BJ (cell line): ENCODE data around the gene ACSL3. TPM values are rescaled to one million over a fixed set of nuclear protein-coding genes. Genes with fewer than 3 reads are reported as not detected.

ENCODE experiments used
- CTCF ChIA-PET: fragments of 350-600 bp; formaldehyde crosslinking; extraction: SDS; loops from one replicate; lab custom pipeline; 2021; ENCODE audit warnings: antibody characterized with exemption, inconsistent platforms; lab: Yijun Ruan, JAX
- POLR2A ChIA-PET: fragments of 300-600 bp; sonication (Branson Sonifier 250); formaldehyde crosslinking; extraction: SDS; loops from one replicate; lab custom pipeline; 2021; ENCODE audit warnings: antibody characterized with exemption; lab: Charles Lee
- DNase-seq: peaks from one replicate; pipeline ENCODE4 v3.0.0-alpha.2; 2011; ENCODE audit warnings: low read depth
- H3K27me3 ChIP-seq: 2 replicates; pipeline ENCODE4 v1.6.0; 2011; ENCODE audit warnings: low read length; ENCODE audit not compliant: control insufficient read depth, insufficient read depth
- H3K36me3 ChIP-seq: 2 replicates; pipeline ENCODE4 v1.5.1; 2011; ENCODE audit warnings: low read length; ENCODE audit not compliant: control insufficient read depth, insufficient read depth
- H3K4me3 ChIP-seq: 2 replicates; pipeline ENCODE4 v1.5.1; 2011; ENCODE audit warnings: low read depth, mild to moderate bottlenecking, control low read depth, low read length
- CTCF ChIP-seq: IDR thresholded peaks from 2 replicates; pipeline ENCODE4 v1.5.1; 2011; ENCODE audit warnings: low read depth, mild to moderate bottlenecking, control low read depth, inconsistent platforms, low read length, moderate library complexity; ENCODE audit not compliant: insufficient read depth
- polyA plus RNA-seq: library from polyadenylated mRNA; depleted of rRNA; stranded (reverse); fragments of >200 nt; gene quantifications from 2 replicates; pipeline ENCODE4 v1.2.3, GENCODE V29; 2011

ACSL3 gene
- polyA plus RNA-seq, 1 experiment, result 46.3 TPM

GRCh38 chr2:222878877-222879603, 18.2 kb downstream of the ACSL3 start:
- H3K27me3 ChIP-seq, result no peaks in the 10 kb centered on the region
- no peak for TF ChIP-seq CTCF
- no peaks in the 10 kb centered on the region for H3K36me3 ChIP-seq
- POLR2A ChIA-PET, result no interaction called here
- CTCF ChIA-PET, result no interaction called here
- no peak overlapping the region for H3K4me3 ChIP-seq
- DNase-seq, result no peak

GRCh38 chr2:222879604-222879933, 18.7 kb downstream of the ACSL3 start:
- CTCF ChIA-PET, result no interaction called here
- Histone ChIP-seq H3K36me3 (no peaks in the 10 kb centered on the region), H3K4me3 (no peak overlapping the region), H3K27me3 (no peaks in the 10 kb centered on the region)
- DNase-seq, result no peak
- POLR2A ChIA-PET, result no interaction called here
- no peak for TF ChIP-seq CTCF

- H3K4me3 ChIP-seq, result no peak overlapping the region
- H3K36me3 ChIP-seq, result no peaks in the 10 kb centered on the region
- POLR2A ChIA-PET, result no interaction called here
- CTCF ChIA-PET, result interaction anchor here (1.3 to 2.5 kb wide), 2 partner anchors 21 to 33 kb away, joined by 3 to 7 read pairs; no protein-coding TSS in a partner anchor
- DNase-seq, result no peak
- H3K27me3 ChIP-seq, result no peaks in the 10 kb centered on the region
- TF ChIP-seq CTCF, result no peak
Observed at GRCh38 chr2:222882484-222882928, 21.7 kb downstream of the ACSL3 start.

- Histone ChIP-seq H3K4me3 (no peak overlapping the region), H3K36me3 (no peaks in the 10 kb centered on the region), H3K27me3 (no peaks in the 10 kb centered on the region)
- ChIA-PET CTCF (interaction anchor here (0.6 to 2.5 kb wide), 3 partner anchors 20 to 175 kb away, joined by 4 to 7 read pairs (median 4); no protein-coding TSS in a partner anchor), POLR2A (no interaction called here)
- DNase-seq, result no peak
- no peak for TF ChIP-seq CTCF
Observed at GRCh38 chr2:222883420-222883819, 22.6 kb downstream of the ACSL3 start.

GRCh38 chr2:222884114-222884771, 23.4 kb downstream of the ACSL3 start:
- POLR2A ChIA-PET, result no interaction called here
- CTCF ChIA-PET, result interaction anchor here (1.1 to 1.4 kb wide), 3 partner anchors 22 to 194 kb away, joined by 3 to 5 read pairs (median 4); no protein-coding TSS in a partner anchor

More at GRCh38 chr2:222884114-222884771, 23.4 kb downstream of the ACSL3 start:
- no peak overlapping the region for H3K4me3 ChIP-seq
- H3K36me3 ChIP-seq, result no peaks in the 10 kb centered on the region
- no peak for DNase-seq
- no peak for TF ChIP-seq CTCF
- H3K27me3 ChIP-seq, result no peaks in the 10 kb centered on the region
